ENCODE measurements around the gene IL5.

The IL5 gene

GRCh38 chr5:132547269-132547668 lies 3.9 kb upstream of the IL5 start:
- TF ChIP-seq, protein P1, sequence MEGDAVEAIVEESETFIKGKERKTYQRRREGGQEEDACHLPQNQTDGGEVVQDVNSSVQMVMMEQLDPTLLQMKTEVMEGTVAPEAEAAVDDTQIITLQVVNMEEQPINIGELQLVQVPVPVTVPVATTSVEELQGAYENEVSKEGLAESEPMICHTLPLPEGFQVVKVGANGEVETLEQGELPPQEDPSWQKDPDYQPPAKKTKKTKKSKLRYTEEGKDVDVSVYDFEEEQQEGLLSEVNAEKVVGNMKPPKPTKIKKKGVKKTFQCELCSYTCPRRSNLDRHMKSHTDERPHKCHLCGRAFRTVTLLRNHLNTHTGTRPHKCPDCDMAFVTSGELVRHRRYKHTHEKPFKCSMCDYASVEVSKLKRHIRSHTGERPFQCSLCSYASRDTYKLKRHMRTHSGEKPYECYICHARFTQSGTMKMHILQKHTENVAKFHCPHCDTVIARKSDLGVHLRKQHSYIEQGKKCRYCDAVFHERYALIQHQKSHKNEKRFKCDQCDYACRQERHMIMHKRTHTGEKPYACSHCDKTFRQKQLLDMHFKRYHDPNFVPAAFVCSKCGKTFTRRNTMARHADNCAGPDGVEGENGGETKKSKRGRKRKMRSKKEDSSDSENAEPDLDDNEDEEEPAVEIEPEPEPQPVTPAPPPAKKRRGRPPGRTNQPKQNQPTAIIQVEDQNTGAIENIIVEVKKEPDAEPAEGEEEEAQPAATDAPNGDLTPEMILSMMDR (IDR thresholded peaks at IDR 0.05; ENCODE audit: low read depth, low read length) = no peak
- no peak overlapping the region for H3K4me3 ChIP-seq (ENCODE audit: low read depth, low read length)

GRCh38 chr5:132546108-132546507 lies 2.8 kb upstream of the IL5 start:
- H3K4me3 ChIP-seq (ENCODE audit: low read depth, low read length) = no peak overlapping the region
- TF ChIP-seq, protein P1 (IDR thresholded peaks at IDR 0.05; ENCODE audit: low read depth, low read length) = no peak

DNA sequence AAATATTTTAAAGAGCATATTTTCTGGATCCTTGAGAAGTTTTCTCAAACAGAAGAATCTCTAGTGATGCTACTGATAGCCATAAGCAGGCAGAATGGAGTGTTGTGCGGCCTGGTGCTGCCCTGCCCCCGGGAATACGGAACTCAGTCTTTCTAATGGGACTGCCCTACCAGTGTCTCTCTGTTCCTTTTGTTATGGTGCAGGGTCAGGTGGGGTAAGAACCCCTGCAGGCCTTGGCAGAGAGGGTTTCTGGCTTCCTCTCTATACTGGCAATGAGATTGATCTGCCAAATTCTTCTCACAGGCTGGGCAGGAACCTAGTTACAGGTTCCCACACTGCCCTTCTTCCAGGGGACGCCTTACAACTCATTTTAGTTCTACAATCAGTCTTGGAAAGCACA lies 2.6 kb downstream of the IL5 start:
- no peak overlapping the region for H3K4me3 ChIP-seq (ENCODE audit: low read depth, low read length)
- TF ChIP-seq, protein P1 (IDR thresholded peaks at IDR 0.05; ENCODE audit: low read depth, low read length) = no peak

DNA sequence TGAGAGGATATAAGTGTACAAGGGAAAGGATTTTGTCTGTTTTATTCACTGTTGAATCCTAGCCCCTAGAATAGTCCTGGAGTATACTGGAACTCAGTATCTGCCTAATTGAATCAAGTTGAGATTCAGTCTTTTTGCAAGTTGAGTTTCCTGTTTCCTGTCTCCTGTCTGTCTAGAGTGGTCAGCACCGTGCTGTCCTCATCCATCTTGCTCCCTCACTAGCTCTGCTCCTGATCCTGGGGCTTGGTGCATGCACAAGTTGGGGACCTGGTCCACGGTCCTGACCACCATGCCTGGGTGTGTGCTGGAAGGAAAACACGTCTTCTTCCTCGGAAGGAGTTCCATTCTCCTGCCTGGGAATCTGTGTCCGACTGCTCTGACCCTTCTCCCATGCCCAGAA lies 3.2 kb downstream of the IL5 start:
- TF ChIP-seq, protein P1 (IDR thresholded peaks at IDR 0.05; ENCODE audit: low read depth, low read length) = no peak
- no peak overlapping the region for H3K4me3 ChIP-seq (ENCODE audit: low read depth, low read length)

DNA sequence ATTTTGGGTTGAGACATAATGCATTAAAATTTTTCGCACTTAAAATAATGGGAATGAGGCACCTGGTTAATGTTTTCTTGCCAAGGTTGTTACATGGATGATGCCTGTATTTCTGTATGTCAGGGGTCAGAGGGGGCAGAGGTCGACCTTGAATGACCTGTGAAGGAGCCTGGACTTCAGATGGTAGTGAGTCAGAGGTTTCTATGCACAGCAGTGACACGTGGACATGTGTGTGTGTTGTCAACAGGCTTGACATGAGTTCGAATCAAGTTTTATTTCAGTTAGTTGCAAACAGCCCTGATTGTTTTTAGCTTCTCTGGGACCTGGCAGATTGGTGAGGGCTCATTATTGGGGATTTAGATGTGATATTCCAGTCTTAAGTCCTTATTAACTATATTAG lies 3.6 kb downstream of the IL5 start:
- TF ChIP-seq, protein P1 (IDR thresholded peaks at IDR 0.05; ENCODE audit: low read depth, low read length) = no peak
- H3K4me3 ChIP-seq (ENCODE audit: low read depth, low read length) = no peak overlapping the region

DNA sequence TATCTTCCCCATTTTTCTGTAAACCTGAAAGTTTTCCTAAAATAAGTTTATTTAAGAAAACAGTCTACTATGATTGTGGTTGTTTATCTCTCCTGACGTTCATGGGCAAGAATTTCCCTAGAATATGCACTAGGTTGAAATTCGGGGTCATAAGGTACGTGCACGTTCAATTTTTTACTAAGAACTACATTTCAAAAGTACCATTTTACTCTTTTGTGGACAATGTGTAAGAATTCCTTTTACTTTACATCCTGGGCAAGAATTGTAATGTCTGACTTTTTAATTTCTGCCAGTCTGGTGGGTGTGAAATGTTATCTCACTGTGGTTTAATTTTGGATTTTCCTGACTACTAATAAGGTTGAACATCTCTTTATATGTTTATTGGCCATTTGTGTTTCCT lies 12.4 kb downstream of the IL5 start:
- TF ChIP-seq, protein P1 (IDR thresholded peaks at IDR 0.05; ENCODE audit: low read depth, low read length) = no peak
- H3K4me3 ChIP-seq (ENCODE audit: low read depth, low read length) = no peak overlapping the region

- TF ChIP-seq, protein P1 (IDR thresholded peaks at IDR 0.05; ENCODE audit: low read depth, low read length) = no peak
- no peak overlapping the region for H3K4me3 ChIP-seq (ENCODE audit: low read depth, low read length)
Observed at GRCh38 chr5:132528866-132529634, 14.3 kb downstream of the IL5 start.
